HG02884 (cell line): Measurements from ENCODE around the gene ITGB7.

Source experiments
- ATAC-seq: cut with Tn5 transposase; IDR thresholded peaks from one replicate; pipeline ENCODE4 v1.9.1; 2021; ENCODE audit warnings: mild to moderate bottlenecking, moderate library complexity; ENCODE audit not compliant: unreplicated experiment

Gene ITGB7

GRCh38 chr12:53151039-53151438 is 56.0 kb downstream of the ITGB7 start:
- ATAC-seq: no peak

- no peak for ATAC-seq
These were observed 59.4 kb downstream of the ITGB7 start for GRCh38 chr12:53147653-53148052.

- ATAC-seq: no peak
These were observed 59.9 kb downstream of the ITGB7 start for GRCh38 chr12:53147181-53147580.

GRCh38 chr12:53145383-53146260 is 61.4 kb downstream of the ITGB7 start:
- ATAC-seq: no peak

- ATAC-seq: no peak
These were observed 63.7 kb downstream of the ITGB7 start for GRCh38 chr12:53143355-53143754.
